Thymus (tissue), 11 donors: ENCODE measurements around the gene PTPN7. TPM values are rescaled to one million over a fixed set of nuclear protein-coding genes. Genes with fewer than 3 reads are reported as not detected.

Source experiments
- DNase-seq, 9 donors: peaks; one replicate each; pipeline ENCODE4 v3.0.0-alpha.2; 2013; ENCODE audit warnings: low spot score in 9 of 9, low read depth in 6 of 9, missing footprints in 1 of 9
- H3K27ac ChIP-seq, 2 donors: one replicate each; pipeline ENCODE4 v1.5.1; 2013; ENCODE audit warnings: control low read depth in 1 of 2, low read depth in 1 of 2, low read length in 1 of 2, mild to moderate bottlenecking in 1 of 2, moderate library complexity in 1 of 2
- H3K27me3 ChIP-seq, 2 donors: one replicate each; pipeline ENCODE4 v1.5.1; 2013; ENCODE audit warnings: low read length in 1 of 2; ENCODE audit not compliant: control insufficient read depth in 2 of 2, insufficient read depth in 1 of 2
- H3K36me3 ChIP-seq, 2 donors: one replicate each; pipeline ENCODE4 v1.5.1; 2013; ENCODE audit warnings: low read length in 1 of 2, mild to moderate bottlenecking in 1 of 2, moderate library complexity in 1 of 2; ENCODE audit not compliant: control insufficient read depth in 2 of 2, insufficient read depth in 2 of 2
- H3K4me1 ChIP-seq, 2 donors: one replicate each; pipeline ENCODE4 v1.5.1; 2013; ENCODE audit warnings: low read length in 2 of 2; ENCODE audit not compliant: control insufficient read depth in 2 of 2, insufficient read depth in 2 of 2
- H3K4me3 ChIP-seq, 2 donors: one replicate each; pipeline ENCODE4 v1.5.1; 2013; ENCODE audit warnings: low read length in 2 of 2, control low read depth in 1 of 2, mild to moderate bottlenecking in 1 of 2
- H3K9me3 ChIP-seq, 2 donors: one replicate each; pipeline ENCODE4 v1.5.1; 2013; ENCODE audit warnings: low read length in 1 of 2, mild to moderate bottlenecking in 1 of 2; ENCODE audit not compliant: control insufficient read depth in 2 of 2, insufficient read depth in 1 of 2
- WGBS: extraction: QIAGEN DNeasy Blood & Tissue Kit; methylation state at CpG from one replicate; pipeline ENCODE4 v1.1.7; 2013; 5-methylcytosine and 5-hydroxymethylcytosine counted together
- polyA plus RNA-seq: library from polyadenylated mRNA; stranded (reverse); fragments of 200-250 nt; gene quantifications from one replicate; pipeline ENCODE4 v1.2.3, GENCODE V29; 2013
- total RNA-seq: library from RNA; stranded (reverse); fragments of 120-200 nt; gene quantifications from one replicate; pipeline ENCODE4 v1.2.4, GENCODE V29; 2013
- donor health status: healthy.

Gene PTPN7
- total and polyA plus RNA-seq, 2 donors, result 75.2 to 114 TPM

GRCh38 chr1:202131956-202132821 is 28.2 kb downstream of the PTPN7 start:
- Histone ChIP-seq H3K9me3 (peaks cover 0 to 8% of the 10 kb centered on the region in 2 donors), H3K27ac (peak overlapping the region; percentile 3 to 61), H3K27me3 (no peaks in the 10 kb centered on the region), H3K36me3 (peaks cover 34 to 35% of the 10 kb centered on the region in 2 donors), H3K4me1 (peaks cover 0 to 27% of the 10 kb centered on the region in 2 donors), H3K4me3 (no peak overlapping the region)
- DNase-seq, result no peak
- WGBS, result 93% methylated on average over 12 of the region's 12 CpGs

GRCh38 chr1:202130816-202131522 is 29.4 kb downstream of the PTPN7 start:
- no peak overlapping the region for H3K27ac ChIP-seq
- peaks cover 0 to 8% of the 10 kb centered on the region in 2 donors for H3K9me3 ChIP-seq
- H3K27me3 ChIP-seq, result peaks cover 0 to 4% of the 10 kb centered on the region in 2 donors
- peaks cover 0 to 27% of the 10 kb centered on the region in 2 donors for H3K4me1 ChIP-seq
- 87% methylated on average over 9 of the region's 9 CpGs for WGBS
- DNase-seq, result no peak
- no peak overlapping the region for H3K4me3 ChIP-seq
- H3K36me3 ChIP-seq, result peaks cover 33 to 35% of the 10 kb centered on the region in 2 donors

- DNase-seq, result no peak
- Histone ChIP-seq H3K36me3 (peaks cover 30 to 31% of the 10 kb centered on the region in 2 donors), H3K4me1 (peaks cover 0 to 27% of the 10 kb centered on the region in 2 donors), H3K27me3 (peaks cover 0 to 4% of the 10 kb centered on the region in 2 donors), H3K4me3 (no peak overlapping the region), H3K9me3 (peaks cover 0 to 8% of the 10 kb centered on the region in 2 donors), H3K27ac (no peak overlapping the region)
- WGBS, result 80% methylated on average over 11 of the region's 11 CpGs
Observed at GRCh38 chr1:202130297-202130721, 30.1 kb downstream of the PTPN7 start.

GRCh38 chr1:202129453-202130296 is 30.7 kb downstream of the PTPN7 start:
- Histone ChIP-seq H3K27me3 (peaks cover 0 to 4% of the 10 kb centered on the region in 2 donors), H3K9me3 (peaks cover 0 to 8% of the 10 kb centered on the region in 2 donors), H3K4me3 (no peak overlapping the region), H3K36me3 (peaks cover 25 to 28% of the 10 kb centered on the region in 2 donors), H3K27ac (no peak overlapping the region), H3K4me1 (peaks cover 0 to 27% of the 10 kb centered on the region in 2 donors)
- DNase-seq, result no peak
- 90% methylated on average over 8 of the region's 8 CpGs for WGBS

GRCh38 chr1:202127836-202128622 is 32.4 kb downstream of the PTPN7 start:
- Histone ChIP-seq H3K27ac (no peak overlapping the region), H3K27me3 (peaks cover 0 to 6% of the 10 kb centered on the region in 2 donors), H3K4me3 (no peak overlapping the region), H3K36me3 (peaks cover 9 to 12% of the 10 kb centered on the region in 2 donors), H3K9me3 (peaks cover 0 to 8% of the 10 kb centered on the region in 2 donors), H3K4me1 (peaks cover 0 to 24% of the 10 kb centered on the region in 2 donors)
- 98% methylated on average over 26 of the region's 26 CpGs for whole genome bisulfite sequencing
- DNase-seq, result no peak

- 96% methylated on average over 6 of the region's 6 CpGs for WGBS
- H3K4me3 ChIP-seq, result no peak overlapping the region
- H3K9me3 ChIP-seq, result peaks cover 0 to 4% of the 10 kb centered on the region in 2 donors
- H3K4me1 ChIP-seq, result peaks cover 0 to 15% of the 10 kb centered on the region in 2 donors
- peaks cover under 1 to 2% of the 10 kb centered on the region in 2 donors for H3K36me3 ChIP-seq
- DNase-seq, result no peak
- peaks cover 0 to 8% of the 10 kb centered on the region in 2 donors for H3K27me3 ChIP-seq
- H3K27ac ChIP-seq, result no peak overlapping the region
Observed at GRCh38 chr1:202127061-202127460, 33.3 kb downstream of the PTPN7 start.

- Histone ChIP-seq H3K27ac (no peak overlapping the region), H3K4me3 (no peak overlapping the region), H3K9me3 (peaks cover 0 to 4% of the 10 kb centered on the region in 2 donors), H3K36me3 (no peaks in the 10 kb centered on the region), H3K27me3 (peaks cover 0 to 8% of the 10 kb centered on the region in 2 donors), H3K4me1 (peaks cover 0 to 8% of the 10 kb centered on the region in 2 donors)
- DNase-seq, result no peak
- WGBS, result 8% methylated on average over 9 of the region's 9 CpGs
Observed at GRCh38 chr1:202126426-202126825, 34.0 kb downstream of the PTPN7 start.

GRCh38 chr1:202125611-202126010 is 34.8 kb downstream of the PTPN7 start:
- H3K27ac ChIP-seq, result no peak overlapping the region
- H3K36me3 ChIP-seq, result no peaks in the 10 kb centered on the region
- peaks cover 0 to 4% of the 10 kb centered on the region in 2 donors for H3K9me3 ChIP-seq
- no peak for DNase-seq
- H3K4me3 ChIP-seq, result no peak overlapping the region
- 98% methylated on average over 8 of the region's 8 CpGs for WGBS
- H3K27me3 ChIP-seq, result peaks cover 0 to 10% of the 10 kb centered on the region in 2 donors
- peaks cover 0 to 3% of the 10 kb centered on the region in 2 donors for H3K4me1 ChIP-seq
